K562 (cell line): Measurements from ENCODE around the gene SHBG. TPM values are rescaled to one million over a fixed set of nuclear protein-coding genes. Genes with fewer than 3 reads are reported as not detected.

Source experiments
- ARID3A ChIP-seq: IDR thresholded peaks from 2 replicates; pipeline ENCODE4 v1.6.1; 2012; ENCODE audit warnings: low read depth, low read length, improper control_type of control experiment, borderline replicate concordance
- ASH1L ChIP-seq: fragments of 450-650 bp; IDR thresholded peaks from 2 replicates; pipeline ENCODE4 v1.6.1; 2018; ENCODE audit warnings: borderline replicate concordance, mild to moderate bottlenecking, low read depth; ENCODE audit not compliant: partially characterized antibody
- ATF4 ChIP-seq: fragments of 450-650 bp; formaldehyde crosslinking; IDR thresholded peaks from 2 replicates; pipeline ENCODE4 v1.4.0; 2022; ENCODE audit warnings: mild to moderate bottlenecking, moderate library complexity
- KAT8 ChIP-seq: fragments of 450-650 bp; IDR thresholded peaks from 2 replicates; pipeline ENCODE4 v1.6.1; 2016; ENCODE audit warnings: low read depth, mild to moderate bottlenecking
- MLLT1 ChIP-seq, 2 experiments: fragments of 450-650 bp; IDR thresholded peaks; 2 replicates each; pipeline ENCODE4 v1.6.1; 2016
- NCOA1 ChIP-seq: fragments of 450-650 bp; IDR thresholded peaks from 2 replicates; pipeline ENCODE4 v1.6.1; 2016; ENCODE audit warnings: low read depth
- NCOR1 ChIP-seq: fragments of 450-650 bp; IDR thresholded peaks from 2 replicates; pipeline ENCODE4 v1.6.1; 2016; ENCODE audit warnings: mild to moderate bottlenecking, moderate library complexity
- RBBP5 ChIP-seq: fragments of 200-600 bp; sonication (generic); IDR thresholded peaks from 2 replicates; pipeline ENCODE4 v1.6.1; 2012; ENCODE audit warnings: borderline replicate concordance, mild to moderate bottlenecking, low read length, control low read depth, inconsistent platforms; ENCODE audit not compliant: insufficient read depth, poor library complexity, severe bottlenecking
- SMC3 ChIP-seq: conservative IDR thresholded peaks from 2 replicates; pipeline ENCODE4 v1.6.1; 2011; ENCODE audit warnings: low read depth, low read length, improper control_type of control experiment; ENCODE audit not compliant: insufficient read depth
- ZNF23 ChIP-seq: fragments of 250-450 bp; sonication (Bioruptor Pico); IDR thresholded peaks from 2 replicates; pipeline ENCODE4 v1.4.0; 2020; ENCODE audit warnings: mild to moderate bottlenecking
- ZNF507 ChIP-seq: conservative IDR thresholded peaks from 2 replicates; pipeline ENCODE4 v1.6.1; 2017; ENCODE audit warnings: missing genetic modification characterization, missing compliant biosample characterization
- ZNF75A ChIP-seq: fragments of 450-650 bp; formaldehyde crosslinking; IDR thresholded peaks from 2 replicates; pipeline ENCODE4 v1.4.0; 2020; ENCODE audit warnings: mild to moderate bottlenecking
- polyA plus RNA-seq, 8 experiments: library from polyadenylated mRNA; depleted of rRNA in 4 of 8; stranded (reverse) in 5 of 8; unstranded in 3 of 8; fragments of >200 nt; fragmentation: Nextera tagmentation in 2 of 8; fragmentation: Illumina TruSeq in 1 of 8; extraction: Ambion mirVana in 2 of 8; extraction: Trizol in 1 of 8; gene quantifications; 2 replicates each; pipeline versions ENCODE4 v1.2.1 to v1.2.3, GENCODE V29; 2011 to 2014; ENCODE audit warnings: inconsistent platforms in 1 of 8, missing spikeins in 1 of 8
- total RNA-seq, 7 experiments: library from RNA; depleted of rRNA in 6 of 7; stranded (reverse); fragments of >200 nt in 6 of 7; fragmentation: Illumina TruSeq in 2 of 7; extraction: Trizol in 2 of 7; gene quantifications; 2 replicates each; pipeline versions ENCODE4 v1.2.1 to v1.2.3, GENCODE V29; 2011 to 2021; ENCODE audit warnings: low replicate concordance in 1 of 7
- TF ChIP-seq, protein P1 (sequence below), 3 experiments: fragments of 200-800 bp in 1 of 3; sonication (Bioruptor generic) in 1 of 3; sonication (generic) in 1 of 3; formaldehyde crosslinking in 1 of 3; IDR thresholded peaks; 2 replicates each; pipeline versions ENCODE4 v1.6.1 to v1.8.0; 2016 to 2022; ENCODE audit warnings: mild to moderate bottlenecking in 2 of 3, missing compliant biosample characterization in 2 of 3, missing genetic modification characterization in 2 of 3, missing genetic modification reagents in 1 of 3
- TF ChIP-seq, protein P2 (sequence below): fragments of 250-450 bp; sonication (Bioruptor Pico); IDR thresholded peaks from 2 replicates; pipeline ENCODE4 v1.9.0; 2021; ENCODE audit warnings: mild to moderate bottlenecking, inconsistent platforms
- TF ChIP-seq, protein P3 (sequence below), 3 experiments: IDR thresholded peaks in 2 of 3; conservative IDR thresholded peaks in 1 of 3; 2 replicates each; pipeline ENCODE4 v1.5.1; 2011 to 2012; ENCODE audit warnings: low read length in 3 of 3, mild to moderate bottlenecking in 3 of 3, control low read depth in 2 of 3, improper control_type of control experiment in 1 of 3, inconsistent platforms in 1 of 3, low read depth in 1 of 3, mixed read lengths in 1 of 3, moderate library complexity in 1 of 3; ENCODE audit not compliant: insufficient read depth in 2 of 3

Gene SHBG
- total and polyA plus RNA-seq, 9 of the 15 experiments (the other 6 are each of a cell fraction or from before 2014, with no cell fraction given) = not detected

DNA sequence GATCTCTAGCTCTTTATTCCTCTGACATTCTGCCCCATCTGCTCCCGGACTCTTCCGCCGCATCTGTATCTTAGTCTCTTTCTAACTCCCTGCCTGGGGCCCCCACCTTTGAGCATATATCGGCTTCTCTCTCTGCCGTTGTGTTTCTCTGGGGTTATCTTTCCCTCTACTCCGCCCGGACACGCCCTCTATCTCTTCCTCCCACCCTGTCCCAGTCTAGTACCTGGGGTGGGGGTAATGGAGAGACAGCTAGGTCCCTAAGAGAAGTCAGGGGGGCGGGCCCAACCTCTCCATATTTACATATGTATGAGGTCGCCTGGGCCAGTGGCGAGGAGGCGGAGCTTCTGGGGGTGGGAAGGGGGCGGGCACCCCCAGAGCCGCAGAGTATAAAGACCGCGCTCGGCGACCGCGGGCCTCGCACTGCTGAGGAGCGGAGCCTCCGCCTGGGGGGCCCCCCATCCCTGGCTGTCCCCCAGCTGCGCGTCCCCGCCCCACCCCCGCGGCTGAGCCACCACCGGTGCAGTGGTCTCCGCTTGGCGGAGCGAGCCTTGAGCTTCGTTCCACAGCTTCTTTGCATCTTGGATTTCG is 20.7 kb downstream of the SHBG start, which contains the start of gene ATP1B2 (continued):
- TF ChIP-seq, protein P1, sequence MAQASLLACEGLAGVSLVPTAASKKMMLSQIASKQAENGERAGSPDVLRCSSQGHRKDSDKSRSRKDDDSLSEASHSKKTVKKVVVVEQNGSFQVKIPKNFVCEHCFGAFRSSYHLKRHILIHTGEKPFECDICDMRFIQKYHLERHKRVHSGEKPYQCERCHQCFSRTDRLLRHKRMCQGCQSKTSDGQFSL (CRISPR knock-in tag; IDR thresholded peaks at IDR 0.05) = peak; percentile 94
- TF ChIP-seq, protein P1 (tag; IDR thresholded peaks at IDR 0.05) = peak in 1 of 2 experiments; percentile 88; a peak in 2 of 4 replicates
- no peak for TF ChIP-seq MLLT1 (IDR thresholded peaks at IDR 0.05)
- TF ChIP-seq ZNF75A (CRISPR knock-in tag) = no peak
- no peak for TF ChIP-seq ARID3A
- TF ChIP-seq, protein P2, sequence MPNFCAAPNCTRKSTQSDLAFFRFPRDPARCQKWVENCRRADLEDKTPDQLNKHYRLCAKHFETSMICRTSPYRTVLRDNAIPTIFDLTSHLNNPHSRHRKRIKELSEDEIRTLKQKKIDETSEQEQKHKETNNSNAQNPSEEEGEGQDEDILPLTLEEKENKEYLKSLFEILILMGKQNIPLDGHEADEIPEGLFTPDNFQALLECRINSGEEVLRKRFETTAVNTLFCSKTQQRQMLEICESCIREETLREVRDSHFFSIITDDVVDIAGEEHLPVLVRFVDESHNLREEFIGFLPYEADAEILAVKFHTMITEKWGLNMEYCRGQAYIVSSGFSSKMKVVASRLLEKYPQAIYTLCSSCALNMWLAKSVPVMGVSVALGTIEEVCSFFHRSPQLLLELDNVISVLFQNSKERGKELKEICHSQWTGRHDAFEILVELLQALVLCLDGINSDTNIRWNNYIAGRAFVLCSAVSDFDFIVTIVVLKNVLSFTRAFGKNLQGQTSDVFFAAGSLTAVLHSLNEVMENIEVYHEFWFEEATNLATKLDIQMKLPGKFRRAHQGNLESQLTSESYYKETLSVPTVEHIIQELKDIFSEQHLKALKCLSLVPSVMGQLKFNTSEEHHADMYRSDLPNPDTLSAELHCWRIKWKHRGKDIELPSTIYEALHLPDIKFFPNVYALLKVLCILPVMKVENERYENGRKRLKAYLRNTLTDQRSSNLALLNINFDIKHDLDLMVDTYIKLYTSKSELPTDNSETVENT = no peak
- TF ChIP-seq ATF4 (CRISPR knock-in tag) = no peak
- no peak for TF ChIP-seq ZNF23 (CRISPR knock-in tag)
- no peak for TF ChIP-seq KAT8
- TF ChIP-seq NCOR1 = peak; percentile 63
- no peak for TF ChIP-seq ZNF507 (tag)
- TF ChIP-seq ASH1L = no peak
- no peak for TF ChIP-seq RBBP5
- TF ChIP-seq NCOA1 = no peak
- no peak for TF ChIP-seq SMC3
- TF ChIP-seq, protein P3, sequence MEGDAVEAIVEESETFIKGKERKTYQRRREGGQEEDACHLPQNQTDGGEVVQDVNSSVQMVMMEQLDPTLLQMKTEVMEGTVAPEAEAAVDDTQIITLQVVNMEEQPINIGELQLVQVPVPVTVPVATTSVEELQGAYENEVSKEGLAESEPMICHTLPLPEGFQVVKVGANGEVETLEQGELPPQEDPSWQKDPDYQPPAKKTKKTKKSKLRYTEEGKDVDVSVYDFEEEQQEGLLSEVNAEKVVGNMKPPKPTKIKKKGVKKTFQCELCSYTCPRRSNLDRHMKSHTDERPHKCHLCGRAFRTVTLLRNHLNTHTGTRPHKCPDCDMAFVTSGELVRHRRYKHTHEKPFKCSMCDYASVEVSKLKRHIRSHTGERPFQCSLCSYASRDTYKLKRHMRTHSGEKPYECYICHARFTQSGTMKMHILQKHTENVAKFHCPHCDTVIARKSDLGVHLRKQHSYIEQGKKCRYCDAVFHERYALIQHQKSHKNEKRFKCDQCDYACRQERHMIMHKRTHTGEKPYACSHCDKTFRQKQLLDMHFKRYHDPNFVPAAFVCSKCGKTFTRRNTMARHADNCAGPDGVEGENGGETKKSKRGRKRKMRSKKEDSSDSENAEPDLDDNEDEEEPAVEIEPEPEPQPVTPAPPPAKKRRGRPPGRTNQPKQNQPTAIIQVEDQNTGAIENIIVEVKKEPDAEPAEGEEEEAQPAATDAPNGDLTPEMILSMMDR (IDR thresholded peaks at IDR 0.05 in 2 of 3, conservative IDR thresholded peaks at IDR 0.05 in 1 of 3; ENCODE audit: insufficient read depth in 2 of 3, low read depth in 1 of 3, low read length in 3 of 3) = no peak
